Right atrium auricular region (tissue), 2 donors: ENCODE measurements around the gene ABHD11. TPM values are rescaled to one million over a fixed set of nuclear protein-coding genes. Genes with fewer than 3 reads are reported as not detected.
"Not testable (repeated sequence)": the region's sequence is repeated elsewhere in the genome, so short reads cannot be mapped to it uniquely, and the experiment has no call there.

Experiments
- DNase-seq: peaks from one replicate; pipeline ENCODE4 v3.0.0-alpha.2; 2019; ENCODE audit warnings: low spot score
- H3K27ac ChIP-seq, 2 donors: fragments of 200-600 bp; sonication (generic); 1 replicate in 1 of 2; 2 replicates in 1 of 2; pipeline ENCODE4 v1.5.1; 2016 to 2019
- H3K27me3 ChIP-seq, 2 donors: fragments of 200-600 bp; sonication (generic); one replicate each; pipeline versions ENCODE4 v1.5.1 to v1.6.0; 2017 to 2019
- H3K36me3 ChIP-seq: fragments of 200-600 bp; sonication (generic); one replicate; pipeline ENCODE4 v1.5.1; 2016
- H3K4me1 ChIP-seq, 2 donors: fragments of 200-600 bp; sonication (generic); one replicate each; pipeline versions ENCODE4 v1.5.1 to v1.6.0; 2017 to 2019
- H3K4me3 ChIP-seq, 2 donors: fragments of 200-600 bp; sonication (generic); 1 replicate in 1 of 2; 2 replicates in 1 of 2; pipeline ENCODE4 v1.5.1; 2017 to 2019; ENCODE audit warnings: mild to moderate bottlenecking in 1 of 2, moderate library complexity in 1 of 2
- H3K9me3 ChIP-seq, 2 donors: fragments of 200-600 bp; sonication (generic); one replicate each; pipeline ENCODE4 v1.5.1; 2019
- total RNA-seq, 2 donors: library from RNA; depleted of rRNA; stranded (reverse); fragments of >200 nt; gene quantifications; one replicate each; pipeline ENCODE4 v1.1.0, GENCODE V29; 2016
- TF ChIP-seq, protein P1 (sequence below), 2 donors: fragments of 200-600 bp; sonication (generic); IDR thresholded peaks; one replicate each; pipeline ENCODE4 v1.5.1; 2019; ENCODE audit warnings: antibody characterized with exemption in 2 of 2

The ABHD11 gene, protein sequence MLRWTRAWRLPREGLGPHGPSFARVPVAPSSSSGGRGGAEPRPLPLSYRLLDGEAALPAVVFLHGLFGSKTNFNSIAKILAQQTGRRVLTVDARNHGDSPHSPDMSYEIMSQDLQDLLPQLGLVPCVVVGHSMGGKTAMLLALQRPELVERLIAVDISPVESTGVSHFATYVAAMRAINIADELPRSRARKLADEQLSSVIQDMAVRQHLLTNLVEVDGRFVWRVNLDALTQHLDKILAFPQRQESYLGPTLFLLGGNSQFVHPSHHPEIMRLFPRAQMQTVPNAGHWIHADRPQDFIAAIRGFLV
- 10 to 100 TPM; 15.5 to 31.5 TPM for total RNA-seq

DNA sequence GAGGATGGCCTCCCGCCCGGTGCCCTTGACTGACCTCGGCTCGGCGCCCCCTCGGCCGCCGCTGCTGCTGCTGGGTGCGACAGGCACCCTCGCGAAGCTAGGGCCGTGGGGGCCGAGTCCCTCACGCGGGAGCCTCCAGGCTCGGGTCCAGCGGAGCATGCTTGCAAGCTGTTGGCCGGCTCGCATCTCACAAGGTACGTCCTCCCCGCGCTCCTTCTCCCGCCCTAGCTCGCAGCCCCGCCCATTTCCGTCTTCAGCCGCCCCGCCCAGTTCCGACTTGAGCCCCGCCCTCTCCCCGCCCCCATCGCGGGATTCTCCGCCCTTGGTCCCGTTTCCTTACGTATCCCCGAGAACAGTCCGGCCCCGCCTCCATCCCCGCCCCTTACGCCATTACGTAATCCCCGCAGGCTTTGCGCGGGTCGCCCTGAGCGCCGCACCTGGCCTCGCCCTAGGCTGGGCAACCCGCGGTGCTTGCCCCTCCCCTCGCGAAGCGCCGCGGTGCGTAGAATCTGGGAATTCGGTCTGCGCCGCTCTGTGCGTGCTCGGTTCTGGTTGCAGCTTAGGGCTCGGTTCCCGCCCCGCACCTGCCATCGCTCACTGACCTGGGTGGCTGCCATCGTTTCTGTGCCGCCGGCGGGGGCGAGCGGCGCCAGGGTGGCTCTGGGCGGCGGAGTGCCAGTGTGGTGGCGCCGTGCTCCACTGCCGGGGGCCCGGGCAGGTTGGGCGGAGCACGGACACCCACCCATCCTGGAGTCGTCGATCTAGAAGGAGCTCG is at the start of gene ABHD11:
ABHD11 (minus strand) TSS at position 191 of the 775 bp plus-strand sequence; CDS start at position 159, 32 bp downstream.
- peak; percentile 98 for DNase-seq
- Histone ChIP-seq H3K27me3 (no peaks in the 10 kb centered on the region), H3K4me3 (peak within 1 kb of the TSS; percentile 68 to 83), H3K27ac (peak within 1 kb of the TSS; percentile 84 to 85), H3K4me1 (peaks cover 0 to 31% of the 10 kb centered on the region in 2 donors), H3K36me3 (peaks cover 24% of the 10 kb centered on the region), H3K9me3 (no peaks in the 10 kb centered on the region)
- TF ChIP-seq, protein P1, sequence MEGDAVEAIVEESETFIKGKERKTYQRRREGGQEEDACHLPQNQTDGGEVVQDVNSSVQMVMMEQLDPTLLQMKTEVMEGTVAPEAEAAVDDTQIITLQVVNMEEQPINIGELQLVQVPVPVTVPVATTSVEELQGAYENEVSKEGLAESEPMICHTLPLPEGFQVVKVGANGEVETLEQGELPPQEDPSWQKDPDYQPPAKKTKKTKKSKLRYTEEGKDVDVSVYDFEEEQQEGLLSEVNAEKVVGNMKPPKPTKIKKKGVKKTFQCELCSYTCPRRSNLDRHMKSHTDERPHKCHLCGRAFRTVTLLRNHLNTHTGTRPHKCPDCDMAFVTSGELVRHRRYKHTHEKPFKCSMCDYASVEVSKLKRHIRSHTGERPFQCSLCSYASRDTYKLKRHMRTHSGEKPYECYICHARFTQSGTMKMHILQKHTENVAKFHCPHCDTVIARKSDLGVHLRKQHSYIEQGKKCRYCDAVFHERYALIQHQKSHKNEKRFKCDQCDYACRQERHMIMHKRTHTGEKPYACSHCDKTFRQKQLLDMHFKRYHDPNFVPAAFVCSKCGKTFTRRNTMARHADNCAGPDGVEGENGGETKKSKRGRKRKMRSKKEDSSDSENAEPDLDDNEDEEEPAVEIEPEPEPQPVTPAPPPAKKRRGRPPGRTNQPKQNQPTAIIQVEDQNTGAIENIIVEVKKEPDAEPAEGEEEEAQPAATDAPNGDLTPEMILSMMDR (IDR thresholded peaks at IDR 0.05), result no peak

DNA sequence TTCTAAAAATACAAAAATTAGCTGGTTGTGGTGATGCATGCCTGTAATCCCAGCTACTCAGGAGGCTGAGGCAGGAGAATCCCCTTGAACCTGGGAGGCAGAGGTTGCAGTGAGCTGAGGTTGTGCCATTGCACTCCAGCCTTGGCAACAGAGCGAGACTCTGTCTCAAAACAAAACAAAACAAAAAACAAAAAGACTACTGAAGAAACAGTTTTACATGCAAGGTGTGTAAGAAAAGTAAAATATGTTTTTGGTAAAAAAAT is 49.1 kb upstream of the ABHD11 start:
- not testable (repeated sequence) for H3K36me3 ChIP-seq

DNA sequence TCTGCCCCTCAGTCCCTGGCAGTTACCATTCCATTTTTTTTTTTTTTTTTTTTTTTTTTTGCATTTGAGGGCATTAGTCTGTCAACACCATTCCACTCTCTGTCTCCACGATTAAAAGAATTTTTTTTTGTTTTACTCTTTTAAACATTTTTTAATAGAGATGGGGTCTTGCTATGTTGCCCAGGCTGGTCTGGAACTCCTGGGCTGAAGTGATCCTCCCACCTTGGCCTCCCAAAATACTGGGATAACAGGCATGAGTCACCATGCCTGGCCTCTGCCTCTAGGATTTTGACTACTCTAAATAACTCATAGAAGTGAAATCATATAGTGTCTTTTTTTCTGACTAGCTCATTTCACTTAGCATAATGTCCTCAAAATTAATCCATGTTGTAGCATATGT is 48.0 kb upstream of the ABHD11 start:
- TF ChIP-seq, protein P1 (IDR thresholded peaks at IDR 0.05), result no peak
- H3K36me3 ChIP-seq, result no peaks in the 10 kb centered on the region
- no peak overlapping the region for H3K27ac ChIP-seq
- no peaks in the 10 kb centered on the region for H3K27me3 ChIP-seq
- no peak overlapping the region for H3K4me3 ChIP-seq
- no peaks in the 10 kb centered on the region for H3K4me1 ChIP-seq
- H3K9me3 ChIP-seq, result no peaks in the 10 kb centered on the region
- no peak for DNase-seq

More for the DNA sequence above, 49.1 kb upstream of the ABHD11 start:
- H3K27ac ChIP-seq, H3K27me3 ChIP-seq, H3K4me3 ChIP-seq, H3K9me3 ChIP-seq, H3K4me1 ChIP-seq, DNase-seq: not testable (repeated sequence)

DNA sequence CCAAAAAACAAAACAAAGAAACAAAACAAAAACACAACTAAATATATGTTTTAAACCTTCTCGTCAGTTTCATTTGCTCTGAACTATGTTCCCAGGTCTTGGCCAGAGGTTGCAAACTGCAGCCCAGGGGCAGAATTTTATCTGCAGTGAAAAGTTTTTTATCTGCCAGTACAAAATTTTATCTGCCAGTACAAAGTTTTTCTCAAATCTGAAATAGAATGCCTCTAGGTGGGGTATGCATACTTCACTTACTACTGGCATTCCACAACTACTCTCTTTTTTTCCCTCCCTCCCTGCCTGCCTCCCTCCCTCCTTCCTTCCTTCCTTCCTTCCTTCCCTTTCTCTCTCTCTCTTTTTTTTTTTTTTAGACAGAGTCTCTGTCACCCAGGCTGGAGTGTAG is 40.9 kb upstream of the ABHD11 start:
- no peak overlapping the region for H3K27ac ChIP-seq
- no peaks in the 10 kb centered on the region for H3K36me3 ChIP-seq
- H3K4me1 ChIP-seq, result no peaks in the 10 kb centered on the region
- no peak for DNase-seq
- H3K27me3 ChIP-seq, result no peaks in the 10 kb centered on the region
- H3K4me3 ChIP-seq, result no peak overlapping the region
- TF ChIP-seq, protein P1 (IDR thresholded peaks at IDR 0.05), result no peak
- H3K9me3 ChIP-seq, result no peaks in the 10 kb centered on the region

DNA sequence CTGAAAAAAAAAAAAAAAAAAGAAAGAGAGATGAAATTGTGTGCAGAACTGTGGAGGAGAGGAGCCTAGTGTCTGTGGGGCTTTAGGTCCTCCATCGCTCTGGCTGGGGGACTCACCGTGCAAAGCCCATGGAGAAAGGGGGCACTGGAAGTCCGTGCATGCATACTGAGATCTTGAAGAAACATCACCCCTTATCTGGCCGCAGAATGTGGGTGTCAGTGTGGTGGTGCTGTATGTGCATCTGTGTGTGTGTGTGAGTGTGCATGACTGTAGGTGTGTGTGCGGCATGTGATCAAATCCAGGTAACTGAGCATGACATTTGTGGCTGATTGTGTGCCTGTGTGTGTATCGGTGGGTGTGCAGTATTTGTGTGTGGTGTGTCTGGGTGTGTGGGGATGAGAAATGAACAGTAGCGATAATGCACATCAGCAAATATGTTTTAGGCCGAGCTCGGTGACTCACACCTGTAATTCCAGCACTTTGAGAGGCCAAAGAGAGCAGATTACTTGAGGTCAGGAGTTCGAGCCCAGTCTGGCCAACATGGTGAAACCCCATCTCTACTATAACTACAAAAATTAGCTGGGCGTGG is 40.3 kb upstream of the ABHD11 start:
- H3K4me3 ChIP-seq, result no peak overlapping the region
- TF ChIP-seq, protein P1 (IDR thresholded peaks at IDR 0.05), result no peak
- no peak for DNase-seq
- no peaks in the 10 kb centered on the region for H3K9me3 ChIP-seq
- H3K27me3 ChIP-seq, result no peaks in the 10 kb centered on the region
- no peak overlapping the region for H3K27ac ChIP-seq
- no peaks in the 10 kb centered on the region for H3K4me1 ChIP-seq
- H3K36me3 ChIP-seq, result no peaks in the 10 kb centered on the region

DNA sequence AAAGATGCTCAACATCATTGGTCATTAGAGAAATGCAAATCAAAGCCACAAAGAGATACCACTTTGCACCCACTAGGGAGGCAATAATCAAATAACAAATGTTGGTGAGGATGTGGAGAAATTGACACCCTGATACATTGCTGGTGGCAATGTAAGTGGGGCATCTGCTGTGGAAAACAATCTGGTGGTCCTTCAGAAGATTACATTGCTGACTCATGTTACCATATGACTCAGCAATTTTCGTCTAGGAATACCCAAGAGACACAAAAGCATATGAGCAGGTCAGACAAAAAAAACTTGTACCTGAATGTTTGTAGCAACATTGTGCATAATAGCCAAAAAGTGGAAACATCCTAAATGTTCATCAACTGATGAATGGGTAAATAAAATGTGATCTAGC is 36.3 kb upstream of the ABHD11 start:
- H3K9me3 ChIP-seq, result no peaks in the 10 kb centered on the region
- no peaks in the 10 kb centered on the region for H3K36me3 ChIP-seq
- no peak overlapping the region for H3K4me3 ChIP-seq
- peaks cover 0 to 9% of the 10 kb centered on the region in 2 donors for H3K4me1 ChIP-seq
- TF ChIP-seq, protein P1 (IDR thresholded peaks at IDR 0.05), result no peak
- H3K27me3 ChIP-seq, result peaks cover 0 to 5% of the 10 kb centered on the region in 2 donors
- H3K27ac ChIP-seq, result no peak overlapping the region
- no peak for DNase-seq
